SK-N-SH (cell line): ENCODE data around the gene LYZ.

Experiments
- EZH2phosphoT487 ChIP-seq: fragments of 200-600 bp; sonication (generic); IDR thresholded peaks from 2 replicates; pipeline ENCODE4 v1.6.1; 2017; ENCODE audit warnings: low read depth, mixed run types, mild to moderate bottlenecking, antibody characterized with exemption, moderate library complexity, borderline replicate concordance
- NFIC ChIP-seq: IDR thresholded peaks from 2 replicates; pipeline ENCODE4 v1.4.0; 2012; ENCODE audit warnings: borderline replicate concordance
- POLR2AphosphoS5 ChIP-seq: IDR thresholded peaks from 2 replicates; pipeline ENCODE4 v1.6.1; 2012; ENCODE audit warnings: low read depth, low read length
- RFX5 ChIP-seq: IDR thresholded peaks from 2 replicates; pipeline ENCODE4 v1.6.1; 2012; ENCODE audit warnings: mild to moderate bottlenecking, improper control_type of control experiment, low read length
- YY1 ChIP-seq: IDR thresholded peaks from 2 replicates; pipeline ENCODE4 v1.4.0; 2012; ENCODE audit warnings: low read depth, mild to moderate bottlenecking
- ZBTB33 ChIP-seq: IDR thresholded peaks from 2 replicates; pipeline ENCODE4 v1.4.0; 2012; ENCODE audit warnings: low read depth, borderline replicate concordance
- TF ChIP-seq, protein P1 (sequence below): fragments of 200-600 bp; sonication (generic); IDR thresholded peaks from 2 replicates; pipeline ENCODE4 v1.6.1; 2017; ENCODE audit warnings: antibody characterized with exemption, mild to moderate bottlenecking, moderate library complexity
- TF ChIP-seq, protein P2 (sequence below): IDR thresholded peaks from 2 replicates; pipeline ENCODE4 v1.6.1; 2012; ENCODE audit warnings: mild to moderate bottlenecking, low read depth, low read length, moderate library complexity

DNA sequence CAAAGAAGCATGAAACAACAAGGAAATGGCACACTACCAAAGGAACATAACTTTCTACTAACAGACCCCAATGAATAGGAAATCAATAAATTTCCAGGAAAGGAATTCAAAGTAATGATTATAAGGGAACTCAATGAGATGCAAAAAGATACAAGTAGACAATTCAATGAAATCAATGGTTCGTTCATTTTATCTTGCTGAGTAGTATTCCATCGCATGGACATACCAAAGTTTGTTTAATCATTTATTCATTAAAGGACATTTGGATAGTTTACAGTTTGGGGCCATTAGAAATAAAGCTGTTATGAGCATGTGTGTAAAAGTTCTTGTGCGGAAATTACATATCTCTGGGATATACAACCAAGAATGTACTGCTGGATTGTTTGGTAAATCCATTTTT lies 35.0 kb upstream of the LYZ start:
- TF ChIP-seq ZBTB33 (no peak), EZH2phosphoT487 (no peak), NFIC (no peak), POLR2AphosphoS5 (no peak), RFX5 (no peak), YY1 (no peak)
- TF ChIP-seq, protein P1, sequence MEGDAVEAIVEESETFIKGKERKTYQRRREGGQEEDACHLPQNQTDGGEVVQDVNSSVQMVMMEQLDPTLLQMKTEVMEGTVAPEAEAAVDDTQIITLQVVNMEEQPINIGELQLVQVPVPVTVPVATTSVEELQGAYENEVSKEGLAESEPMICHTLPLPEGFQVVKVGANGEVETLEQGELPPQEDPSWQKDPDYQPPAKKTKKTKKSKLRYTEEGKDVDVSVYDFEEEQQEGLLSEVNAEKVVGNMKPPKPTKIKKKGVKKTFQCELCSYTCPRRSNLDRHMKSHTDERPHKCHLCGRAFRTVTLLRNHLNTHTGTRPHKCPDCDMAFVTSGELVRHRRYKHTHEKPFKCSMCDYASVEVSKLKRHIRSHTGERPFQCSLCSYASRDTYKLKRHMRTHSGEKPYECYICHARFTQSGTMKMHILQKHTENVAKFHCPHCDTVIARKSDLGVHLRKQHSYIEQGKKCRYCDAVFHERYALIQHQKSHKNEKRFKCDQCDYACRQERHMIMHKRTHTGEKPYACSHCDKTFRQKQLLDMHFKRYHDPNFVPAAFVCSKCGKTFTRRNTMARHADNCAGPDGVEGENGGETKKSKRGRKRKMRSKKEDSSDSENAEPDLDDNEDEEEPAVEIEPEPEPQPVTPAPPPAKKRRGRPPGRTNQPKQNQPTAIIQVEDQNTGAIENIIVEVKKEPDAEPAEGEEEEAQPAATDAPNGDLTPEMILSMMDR = no peak
- TF ChIP-seq, protein P2, sequence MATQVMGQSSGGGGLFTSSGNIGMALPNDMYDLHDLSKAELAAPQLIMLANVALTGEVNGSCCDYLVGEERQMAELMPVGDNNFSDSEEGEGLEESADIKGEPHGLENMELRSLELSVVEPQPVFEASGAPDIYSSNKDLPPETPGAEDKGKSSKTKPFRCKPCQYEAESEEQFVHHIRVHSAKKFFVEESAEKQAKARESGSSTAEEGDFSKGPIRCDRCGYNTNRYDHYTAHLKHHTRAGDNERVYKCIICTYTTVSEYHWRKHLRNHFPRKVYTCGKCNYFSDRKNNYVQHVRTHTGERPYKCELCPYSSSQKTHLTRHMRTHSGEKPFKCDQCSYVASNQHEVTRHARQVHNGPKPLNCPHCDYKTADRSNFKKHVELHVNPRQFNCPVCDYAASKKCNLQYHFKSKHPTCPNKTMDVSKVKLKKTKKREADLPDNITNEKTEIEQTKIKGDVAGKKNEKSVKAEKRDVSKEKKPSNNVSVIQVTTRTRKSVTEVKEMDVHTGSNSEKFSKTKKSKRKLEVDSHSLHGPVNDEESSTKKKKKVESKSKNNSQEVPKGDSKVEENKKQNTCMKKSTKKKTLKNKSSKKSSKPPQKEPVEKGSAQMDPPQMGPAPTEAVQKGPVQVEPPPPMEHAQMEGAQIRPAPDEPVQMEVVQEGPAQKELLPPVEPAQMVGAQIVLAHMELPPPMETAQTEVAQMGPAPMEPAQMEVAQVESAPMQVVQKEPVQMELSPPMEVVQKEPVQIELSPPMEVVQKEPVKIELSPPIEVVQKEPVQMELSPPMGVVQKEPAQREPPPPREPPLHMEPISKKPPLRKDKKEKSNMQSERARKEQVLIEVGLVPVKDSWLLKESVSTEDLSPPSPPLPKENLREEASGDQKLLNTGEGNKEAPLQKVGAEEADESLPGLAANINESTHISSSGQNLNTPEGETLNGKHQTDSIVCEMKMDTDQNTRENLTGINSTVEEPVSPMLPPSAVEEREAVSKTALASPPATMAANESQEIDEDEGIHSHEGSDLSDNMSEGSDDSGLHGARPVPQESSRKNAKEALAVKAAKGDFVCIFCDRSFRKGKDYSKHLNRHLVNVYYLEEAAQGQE = no peak
